PC-3 (cell line): Measurements from ENCODE around the gene C1orf21. TPM values are rescaled to one million over a fixed set of nuclear protein-coding genes. Genes with fewer than 3 reads are reported as not detected.
A peak's percentile ranks its signal among the peaks of the same experiment; 100 is the strongest.

Experiments
- ATAC-seq: fragments of 200-7000 bp; cut with Tn5 transposase; 2 replicates; pipeline ENCODE4 v1.9.1; 2020; ENCODE audit warnings: mild to moderate bottlenecking, moderate library complexity
- BruUV-seq: library from RNA; stranded (reverse); fragments of 400-500 nt; replicated peaks from 2 replicates; lab custom pipeline; 2021; lab: Mats Ljungman, UMichigan
- CTCF ChIA-PET: fragments of 300-600 bp; sonication (Branson Sonifier 250); formaldehyde crosslinking; loops from one replicate; lab custom pipeline; 2022; ENCODE audit warnings: antibody characterized with exemption; lab: Charles Lee
- POLR2A ChIA-PET: fragments of 300-600 bp; sonication (Branson Sonifier 250); formaldehyde crosslinking; loops from one replicate; lab custom pipeline; 2022; ENCODE audit warnings: antibody characterized with exemption; ENCODE audit not compliant: unreplicated experiment; lab: Charles Lee
- DNase-seq: peaks from one replicate; pipeline ENCODE4 v3.0.0-alpha.2; 2015
- H2AFZ ChIP-seq: fragments of 300-600 bp; sonication (generic); 2 replicates; pipeline ENCODE4 v1.6.0; 2016; ENCODE audit warnings: antibody characterized with exemption, low read length
- H3F3A ChIP-seq: fragments of 300-600 bp; sonication (generic); one replicate; pipeline ENCODE4 v1.6.0; 2017; ENCODE audit warnings: antibody characterized with exemption, low read length, control low read depth, mild to moderate bottlenecking; ENCODE audit not compliant: unreplicated experiment
- H3K27ac ChIP-seq: fragments of 300-600 bp; sonication (generic); 2 replicates; pipeline ENCODE4 v1.5.1; 2016; ENCODE audit warnings: mild to moderate bottlenecking, low read length
- H3K27me3 ChIP-seq: fragments of 300-600 bp; sonication (generic); 2 replicates; pipeline ENCODE4 v1.6.1; 2016; ENCODE audit warnings: low read length, mixed read lengths
- H3K36me3 ChIP-seq: fragments of 300-600 bp; sonication (generic); 2 replicates; pipeline ENCODE4 v1.6.1; 2016; ENCODE audit warnings: low read depth, mixed run types, low read length, mixed read lengths
- H3K4me1 ChIP-seq: fragments of 300-600 bp; sonication (generic); 2 replicates; pipeline ENCODE4 v1.5.1; 2016; ENCODE audit warnings: low read length; ENCODE audit not compliant: insufficient read depth
- H3K4me2 ChIP-seq: fragments of 300-600 bp; sonication (generic); 2 replicates; pipeline ENCODE4 v1.6.0; 2016; ENCODE audit warnings: low read length
- H3K4me3 ChIP-seq: fragments of 300-600 bp; sonication (generic); 2 replicates; pipeline ENCODE4 v1.5.1; 2016; ENCODE audit warnings: mild to moderate bottlenecking, low read length, mixed read lengths
- H3K79me2 ChIP-seq: fragments of 300-600 bp; sonication (generic); 2 replicates; pipeline ENCODE4 v1.6.1; 2017; ENCODE audit warnings: low read length, mixed read lengths
- H3K9ac ChIP-seq: fragments of 300-600 bp; sonication (generic); 2 replicates; pipeline ENCODE4 v1.6.0; 2016; ENCODE audit warnings: mild to moderate bottlenecking, low read length
- H3K9me2 ChIP-seq: fragments of 300-600 bp; sonication (generic); replicated peaks from 2 replicates; pipeline ENCODE4 v1.6.1; 2016; ENCODE audit warnings: mixed run types, low read length, mixed read lengths
- H3K9me3 ChIP-seq: fragments of 300-600 bp; sonication (generic); 2 replicates; pipeline ENCODE4 v1.6.1; 2016; ENCODE audit warnings: low read length, mixed read lengths
- H4K20me1 ChIP-seq: fragments of 300-600 bp; sonication (generic); 2 replicates; pipeline ENCODE4 v1.6.1; 2016; ENCODE audit warnings: low read length, mixed read lengths
- EZH2 ChIP-seq: fragments of 300-600 bp; sonication (generic); IDR thresholded peaks from one replicate; pipeline ENCODE4 v1.6.1; 2017; ENCODE audit warnings: antibody characterized with exemption, mild to moderate bottlenecking, low read length; ENCODE audit not compliant: unreplicated experiment
- EZH2phosphoT487 ChIP-seq: fragments of 300-600 bp; sonication (generic); IDR thresholded peaks from 2 replicates; pipeline ENCODE4 v1.6.1; 2018; ENCODE audit warnings: mild to moderate bottlenecking, antibody characterized with exemption, low read length, borderline replicate concordance
- intact Hi-C: fragments of 100-400 bp; cut with micrococcal nuclease; formaldehyde crosslinking; loops from 2 replicates; pipeline ENCODE4 v1.9.0; 2023
- total RNA-seq: library from RNA; depleted of rRNA; stranded (reverse); fragments of >200 nt; gene quantifications from 2 replicates; pipeline ENCODE4 v1.2.3, GENCODE V29; 2014
- TF ChIP-seq, protein P1 (sequence below): fragments of 300-600 bp; sonication (generic); conservative IDR thresholded peaks from 2 replicates; pipeline ENCODE4 v1.5.1; 2017; ENCODE audit warnings: antibody characterized with exemption, low read depth, mild to moderate bottlenecking, low read length

C1orf21 gene
- total RNA-seq, 1 experiment from 2014 or later = 1.3 TPM

- intact Hi-C loops = no loop called here
- H3F3A ChIP-seq = no peaks in the 10 kb centered on the region
- H3K36me3 ChIP-seq = no peaks in the 10 kb centered on the region
- H3K4me1 ChIP-seq = peaks cover 13% of the 10 kb centered on the region
- ChIA-PET POLR2A (no interaction called here), CTCF (interaction anchor here (0.6 to 0.7 kb wide), 2 partner anchors 9 to 93 kb away, joined by 3 to 5 read pairs; no protein-coding TSS in a partner anchor)
- no peaks in the 10 kb centered on the region for H3K9me2 ChIP-seq
- DNase-seq = peak; percentile 57
- ATAC-seq = peak; percentile 92
- peak overlapping the region; percentile 46 for H3K27ac ChIP-seq
- H3K9ac ChIP-seq = no peak overlapping the region
- H3K9me3 ChIP-seq = no peaks in the 10 kb centered on the region
- H3K4me2 ChIP-seq = peak overlapping the region; percentile 30; the same call in 1 of the 2 replicates
- no peak overlapping the region for H3K4me3 ChIP-seq
- H3K27me3 ChIP-seq = no peaks in the 10 kb centered on the region
- H3K79me2 ChIP-seq = no peaks in the 10 kb centered on the region
- no peak for TF ChIP-seq EZH2phosphoT487
- TF ChIP-seq, protein P1, sequence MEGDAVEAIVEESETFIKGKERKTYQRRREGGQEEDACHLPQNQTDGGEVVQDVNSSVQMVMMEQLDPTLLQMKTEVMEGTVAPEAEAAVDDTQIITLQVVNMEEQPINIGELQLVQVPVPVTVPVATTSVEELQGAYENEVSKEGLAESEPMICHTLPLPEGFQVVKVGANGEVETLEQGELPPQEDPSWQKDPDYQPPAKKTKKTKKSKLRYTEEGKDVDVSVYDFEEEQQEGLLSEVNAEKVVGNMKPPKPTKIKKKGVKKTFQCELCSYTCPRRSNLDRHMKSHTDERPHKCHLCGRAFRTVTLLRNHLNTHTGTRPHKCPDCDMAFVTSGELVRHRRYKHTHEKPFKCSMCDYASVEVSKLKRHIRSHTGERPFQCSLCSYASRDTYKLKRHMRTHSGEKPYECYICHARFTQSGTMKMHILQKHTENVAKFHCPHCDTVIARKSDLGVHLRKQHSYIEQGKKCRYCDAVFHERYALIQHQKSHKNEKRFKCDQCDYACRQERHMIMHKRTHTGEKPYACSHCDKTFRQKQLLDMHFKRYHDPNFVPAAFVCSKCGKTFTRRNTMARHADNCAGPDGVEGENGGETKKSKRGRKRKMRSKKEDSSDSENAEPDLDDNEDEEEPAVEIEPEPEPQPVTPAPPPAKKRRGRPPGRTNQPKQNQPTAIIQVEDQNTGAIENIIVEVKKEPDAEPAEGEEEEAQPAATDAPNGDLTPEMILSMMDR = no peak
- TF ChIP-seq EZH2 = no peak
- H4K20me1 ChIP-seq = no peaks in the 10 kb centered on the region
- BruUV-seq = no TSS peak
- H2AFZ ChIP-seq = no peak overlapping the region
Observed at GRCh38 chr1:184555665-184556641, 169.1 kb downstream of the C1orf21 start.

GRCh38 chr1:184556665-184557064 lies 169.8 kb downstream of the C1orf21 start:
- TF ChIP-seq EZH2phosphoT487 (no peak), EZH2 (no peak)
- TF ChIP-seq, protein P1 = no peak
- Histone ChIP-seq H3K4me1 (peaks cover 13% of the 10 kb centered on the region), H3K27ac (peak overlapping the region; percentile 46), H2AFZ (no peak overlapping the region), H3K4me2 (no peak overlapping the region), H3K36me3 (no peaks in the 10 kb centered on the region), H3K79me2 (no peaks in the 10 kb centered on the region), H3F3A (no peaks in the 10 kb centered on the region), H3K9me3 (no peaks in the 10 kb centered on the region), H4K20me1 (no peaks in the 10 kb centered on the region), H3K4me3 (no peak overlapping the region), H3K9me2 (no peaks in the 10 kb centered on the region), H3K27me3 (no peaks in the 10 kb centered on the region), H3K9ac (no peak overlapping the region)
- ChIA-PET POLR2A (no interaction called here), CTCF (interaction anchor here (0.6 to 0.7 kb wide), 2 partner anchors 8 to 94 kb away, joined by 3 to 5 read pairs; no protein-coding TSS in a partner anchor)
- BruUV-seq = no TSS peak
- DNase-seq (no peak), ATAC-seq (no peak)
- intact Hi-C loops = no loop called here
